SK-N-SH treated with all-trans-retinoic acid at 6 μM for 48 hours (cell line): ENCODE results near the gene KCNK4.

Source experiments
- ATAC-seq: fragments of 200-7000 bp; cut with Tn5 transposase; 3 replicates; pipeline ENCODE4 v1.9.1; 2020; ENCODE audit warnings: mild to moderate bottlenecking, moderate library complexity
- ARNTL ChIP-seq: fragments of 450-650 bp; formaldehyde crosslinking; IDR thresholded peaks from 2 replicates; pipeline ENCODE4 v1.5.0; 2020; ENCODE audit warnings: low read depth, mild to moderate bottlenecking, moderate library complexity, borderline replicate concordance
- BACH2 ChIP-seq: fragments of 250-450 bp; sonication (Bioruptor Pico); IDR thresholded peaks from 2 replicates; pipeline ENCODE4 v1.9.0; 2021; ENCODE audit warnings: mild to moderate bottlenecking, borderline replicate concordance
- CREB5 ChIP-seq: fragments of 250-450 bp; sonication (Bioruptor Pico); IDR thresholded peaks from 2 replicates; pipeline ENCODE4 v1.5.1; 2020; ENCODE audit warnings: low read depth, mild to moderate bottlenecking, moderate library complexity
- CSDC2 ChIP-seq: fragments of 250-450 bp; sonication (Bioruptor Pico); IDR thresholded peaks from 2 replicates; pipeline ENCODE4 v1.5.0; 2020; ENCODE audit warnings: mild to moderate bottlenecking, moderate library complexity
- ESRRG ChIP-seq: fragments of 250-450 bp; sonication (Bioruptor Pico); IDR thresholded peaks from 2 replicates; pipeline ENCODE4 v1.6.1; 2021; ENCODE audit warnings: mild to moderate bottlenecking
- GLIS3 ChIP-seq: fragments of 250-450 bp; sonication (Bioruptor Pico); IDR thresholded peaks from 2 replicates; pipeline ENCODE4 v1.5.0; 2020; ENCODE audit warnings: mild to moderate bottlenecking, moderate library complexity
- ISL1 ChIP-seq: fragments of 250-450 bp; sonication (Bioruptor Pico); IDR thresholded peaks from 2 replicates; pipeline ENCODE4 v2.1.2; 2022; ENCODE audit warnings: mild to moderate bottlenecking, moderate library complexity
- OSR1 ChIP-seq: fragments of 250-450 bp; sonication (Bioruptor Pico); IDR thresholded peaks from 2 replicates; pipeline ENCODE4 v1.8.0; 2022; ENCODE audit warnings: moderate library complexity, mild to moderate bottlenecking, inconsistent platforms
- PATZ1 ChIP-seq: fragments of 250-450 bp; sonication (Bioruptor Pico); IDR thresholded peaks from 2 replicates; pipeline ENCODE4 v1.8.0; 2020; ENCODE audit warnings: mild to moderate bottlenecking, moderate library complexity, borderline replicate concordance
- POU6F1 ChIP-seq: fragments of 250-450 bp; sonication (Bioruptor Pico); IDR thresholded peaks from 2 replicates; pipeline ENCODE4 v1.8.0; 2021; ENCODE audit warnings: low read depth, mild to moderate bottlenecking, moderate library complexity, borderline replicate concordance
- PPARA ChIP-seq: fragments of 250-450 bp; sonication (Bioruptor Pico); IDR thresholded peaks from 2 replicates; pipeline ENCODE4 v1.5.0; 2020; ENCODE audit warnings: mild to moderate bottlenecking, borderline replicate concordance
- RARB ChIP-seq: fragments of 250-450 bp; sonication (Bioruptor Pico); IDR thresholded peaks from 2 replicates; pipeline ENCODE4 v1.8.0; 2021; ENCODE audit warnings: mild to moderate bottlenecking, moderate library complexity
- SNAI2 ChIP-seq: fragments of 250-450 bp; sonication (Bioruptor Pico); IDR thresholded peaks from 2 replicates; pipeline ENCODE4 v1.5.0; 2020; ENCODE audit warnings: mild to moderate bottlenecking, moderate library complexity
- TCF4 ChIP-seq: fragments of 250-450 bp; sonication (Bioruptor Pico); IDR thresholded peaks from 2 replicates; pipeline ENCODE4 v1.8.0; 2021; ENCODE audit warnings: mild to moderate bottlenecking, moderate library complexity, borderline replicate concordance
- TOX ChIP-seq: fragments of 250-450 bp; sonication (Bioruptor Pico); IDR thresholded peaks from 2 replicates; pipeline ENCODE4 v1.8.0; 2021; ENCODE audit warnings: mild to moderate bottlenecking, moderate library complexity, borderline replicate concordance
- TSHZ2 ChIP-seq: fragments of 250-450 bp; sonication (Bioruptor Pico); IDR thresholded peaks from 2 replicates; pipeline ENCODE4 v1.5.0; 2020; ENCODE audit warnings: mild to moderate bottlenecking, moderate library complexity
- ZC3H10 ChIP-seq: fragments of 250-450 bp; sonication (Bioruptor Pico); IDR thresholded peaks from 2 replicates; pipeline ENCODE4 v1.5.1; 2021; ENCODE audit warnings: mild to moderate bottlenecking, moderate library complexity
- ZFP3 ChIP-seq: fragments of 250-450 bp; sonication (Bioruptor Pico); IDR thresholded peaks from 2 replicates; pipeline ENCODE4 v1.5.0; 2020; ENCODE audit warnings: mild to moderate bottlenecking, moderate library complexity
- ZFP30 ChIP-seq: fragments of 450-650 bp; formaldehyde crosslinking; IDR thresholded peaks from 2 replicates; pipeline ENCODE4 v1.5.0; 2022; ENCODE audit warnings: mild to moderate bottlenecking, moderate library complexity
- ZNF565 ChIP-seq: fragments of 450-650 bp; formaldehyde crosslinking; conservative IDR thresholded peaks from 2 replicates; pipeline ENCODE4 v1.5.0; 2020; ENCODE audit warnings: low read depth, mild to moderate bottlenecking, moderate library complexity
- ZNF70 ChIP-seq: fragments of 450-650 bp; formaldehyde crosslinking; IDR thresholded peaks from 2 replicates; pipeline ENCODE4 v1.5.0; 2020; ENCODE audit warnings: mild to moderate bottlenecking, moderate library complexity
- ZNF8 ChIP-seq: fragments of 450-650 bp; formaldehyde crosslinking; IDR thresholded peaks from 2 replicates; pipeline ENCODE4 v1.5.0; 2020; ENCODE audit warnings: mild to moderate bottlenecking, moderate library complexity

KCNK4 gene

GRCh38 chr11:64295760-64296159, 4.7 kb downstream of the KCNK4 start:
- TF ChIP-seq CSDC2 (CRISPR knock-in tag) (no peak), ZNF565 (CRISPR knock-in tag) (no peak), CREB5 (CRISPR knock-in tag) (no peak), ZNF70 (CRISPR knock-in tag) (no peak), BACH2 (CRISPR knock-in tag) (no peak), ZNF8 (CRISPR knock-in tag) (no peak), ESRRG (CRISPR knock-in tag) (no peak), TSHZ2 (CRISPR knock-in tag) (no peak), ZFP3 (no peak), TCF4 (CRISPR knock-in tag) (no peak), PPARA (no peak), RARB (no peak), ZFP30 (CRISPR knock-in tag) (no peak), ARNTL (CRISPR knock-in tag) (no peak), TOX (CRISPR knock-in tag) (no peak)
- no peak for ATAC-seq

GRCh38 chr11:64296236-64296635, 5.1 kb downstream of the KCNK4 start:
- no peak for TF ChIP-seq TCF4 (CRISPR knock-in tag)
- no peak for TF ChIP-seq SNAI2
- no peak for TF ChIP-seq ZFP3
- TF ChIP-seq TSHZ2 (CRISPR knock-in tag), result no peak
- no peak for ATAC-seq

GRCh38 chr11:64296830-64297698, 6.0 kb downstream of the KCNK4 start:
- ATAC-seq, result no peak
- no peak for TF ChIP-seq TSHZ2 (CRISPR knock-in tag)
- no peak for TF ChIP-seq RARB
- TF ChIP-seq ZC3H10, result no peak
- TF ChIP-seq PATZ1, result no peak
- TF ChIP-seq CSDC2 (CRISPR knock-in tag), result no peak
- no peak for TF ChIP-seq ZFP30 (CRISPR knock-in tag)
- no peak for TF ChIP-seq GLIS3
- no peak for TF ChIP-seq SNAI2
- no peak for TF ChIP-seq TOX (CRISPR knock-in tag)
- TF ChIP-seq POU6F1 (CRISPR knock-in tag), result no peak
- TF ChIP-seq ESRRG (CRISPR knock-in tag), result no peak
- TF ChIP-seq TCF4 (CRISPR knock-in tag), result no peak
- TF ChIP-seq ISL1 (CRISPR knock-in tag), result no peak
- no peak for TF ChIP-seq CREB5 (CRISPR knock-in tag)
- no peak for TF ChIP-seq OSR1
